HG03457 (cell line): ENCODE measurements around the gene KCNG2.
"Not testable (repeated sequence)": the region's sequence is repeated elsewhere in the genome, so short reads cannot be mapped to it uniquely, and the experiment has no call there.

Experiments used
- ATAC-seq: cut with Tn5 transposase; IDR thresholded peaks from one replicate; pipeline ENCODE4 v1.9.1; 2021; ENCODE audit warnings: moderate number of reproducible peaks; ENCODE audit not compliant: unreplicated experiment

The KCNG2 gene, protein sequence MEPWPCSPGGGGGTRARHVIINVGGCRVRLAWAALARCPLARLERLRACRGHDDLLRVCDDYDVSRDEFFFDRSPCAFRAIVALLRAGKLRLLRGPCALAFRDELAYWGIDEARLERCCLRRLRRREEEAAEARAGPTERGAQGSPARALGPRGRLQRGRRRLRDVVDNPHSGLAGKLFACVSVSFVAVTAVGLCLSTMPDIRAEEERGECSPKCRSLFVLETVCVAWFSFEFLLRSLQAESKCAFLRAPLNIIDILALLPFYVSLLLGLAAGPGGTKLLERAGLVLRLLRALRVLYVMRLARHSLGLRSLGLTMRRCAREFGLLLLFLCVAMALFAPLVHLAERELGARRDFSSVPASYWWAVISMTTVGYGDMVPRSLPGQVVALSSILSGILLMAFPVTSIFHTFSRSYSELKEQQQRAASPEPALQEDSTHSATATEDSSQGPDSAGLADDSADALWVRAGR

DNA sequence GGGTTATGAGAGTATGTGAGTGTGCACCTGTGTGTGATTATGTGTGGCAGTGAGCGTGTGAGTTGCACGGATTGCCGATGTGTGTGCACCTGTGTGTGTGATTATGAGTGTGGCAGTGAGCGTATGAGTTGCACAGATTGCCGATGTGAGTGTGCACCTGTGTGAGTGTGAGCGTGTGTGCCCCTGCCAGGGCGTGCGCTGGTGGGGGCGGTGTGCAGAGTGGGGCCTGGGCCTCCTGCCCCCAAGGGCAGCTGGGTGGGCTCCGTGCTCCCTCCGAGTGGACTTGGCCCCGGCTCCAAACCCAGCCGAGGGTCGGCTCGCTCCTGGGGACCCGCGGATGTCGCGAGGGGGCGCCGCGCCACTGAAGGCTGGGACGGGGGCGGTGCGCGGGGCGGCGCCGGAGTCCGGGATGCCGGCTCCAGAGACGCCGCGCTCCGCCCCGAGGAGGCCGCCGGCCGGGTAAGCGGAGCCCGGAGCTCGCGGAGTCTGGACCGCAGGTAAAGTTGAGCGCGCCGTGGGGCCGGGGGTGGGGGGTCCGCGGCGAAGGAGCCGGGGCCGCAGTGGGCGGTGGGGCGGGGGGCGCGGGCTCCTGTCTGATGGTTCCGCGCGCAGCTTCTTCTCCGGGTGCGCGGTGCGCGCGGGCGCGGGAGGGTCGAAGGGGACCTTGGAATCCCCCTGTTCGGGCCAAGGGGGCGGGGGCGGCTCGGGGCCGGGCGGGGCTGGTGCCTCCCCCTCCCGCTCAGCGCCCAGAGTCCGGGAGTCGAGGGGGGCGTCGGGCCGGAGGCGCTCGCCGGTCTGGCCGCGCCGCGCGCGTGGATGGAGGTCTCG lies at the start of gene KCNG2:
Gene KCNG2, plus strand, starts transcription at position 421 of the 828 bp plus-strand sequence. CDS start 65,730 bp downstream, outside the sequence.
- no peak for ATAC-seq

DNA sequence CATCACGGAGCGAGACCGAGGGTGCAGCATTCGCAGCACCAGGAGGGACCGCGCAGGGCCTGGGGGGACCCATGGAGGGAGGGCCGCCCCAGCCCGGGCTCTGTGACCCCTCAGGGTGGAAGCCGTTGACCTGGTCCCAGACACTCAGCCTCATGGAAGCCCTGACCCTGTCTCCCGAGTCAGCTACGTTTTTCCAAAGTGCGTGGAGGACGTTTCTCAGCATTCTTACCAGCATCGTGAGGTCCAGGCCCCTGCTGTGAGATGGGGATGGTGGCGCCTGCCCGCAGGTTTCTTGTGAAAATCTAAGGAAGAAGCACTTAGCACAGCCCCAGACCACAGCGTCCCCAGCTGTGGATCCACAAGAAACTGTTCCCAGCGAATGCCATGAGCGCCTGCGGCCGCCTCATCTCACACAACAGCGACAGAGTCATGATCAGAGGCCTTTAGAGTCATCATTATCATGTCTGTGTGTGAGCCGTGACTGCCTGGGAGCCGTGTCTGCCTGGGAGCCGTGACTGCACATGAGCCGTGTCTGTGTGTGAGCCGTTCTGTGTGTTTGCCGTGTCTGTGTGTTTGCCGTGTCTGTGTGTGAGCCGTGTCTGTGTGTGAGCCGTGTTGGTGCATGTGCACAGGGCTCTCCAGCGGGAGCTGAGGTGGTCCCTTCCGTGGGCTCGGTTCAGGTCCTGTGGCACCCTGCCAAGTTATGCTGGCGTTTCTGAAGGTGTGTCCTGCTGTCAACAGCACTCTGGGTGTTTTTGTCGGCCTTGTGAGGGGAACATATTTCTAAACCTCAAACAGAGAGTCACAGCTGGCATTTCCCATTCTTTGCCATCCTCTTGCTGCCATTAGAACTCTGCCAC lies 49.2 kb upstream of the KCNG2 start:
- no peak for ATAC-seq

DNA sequence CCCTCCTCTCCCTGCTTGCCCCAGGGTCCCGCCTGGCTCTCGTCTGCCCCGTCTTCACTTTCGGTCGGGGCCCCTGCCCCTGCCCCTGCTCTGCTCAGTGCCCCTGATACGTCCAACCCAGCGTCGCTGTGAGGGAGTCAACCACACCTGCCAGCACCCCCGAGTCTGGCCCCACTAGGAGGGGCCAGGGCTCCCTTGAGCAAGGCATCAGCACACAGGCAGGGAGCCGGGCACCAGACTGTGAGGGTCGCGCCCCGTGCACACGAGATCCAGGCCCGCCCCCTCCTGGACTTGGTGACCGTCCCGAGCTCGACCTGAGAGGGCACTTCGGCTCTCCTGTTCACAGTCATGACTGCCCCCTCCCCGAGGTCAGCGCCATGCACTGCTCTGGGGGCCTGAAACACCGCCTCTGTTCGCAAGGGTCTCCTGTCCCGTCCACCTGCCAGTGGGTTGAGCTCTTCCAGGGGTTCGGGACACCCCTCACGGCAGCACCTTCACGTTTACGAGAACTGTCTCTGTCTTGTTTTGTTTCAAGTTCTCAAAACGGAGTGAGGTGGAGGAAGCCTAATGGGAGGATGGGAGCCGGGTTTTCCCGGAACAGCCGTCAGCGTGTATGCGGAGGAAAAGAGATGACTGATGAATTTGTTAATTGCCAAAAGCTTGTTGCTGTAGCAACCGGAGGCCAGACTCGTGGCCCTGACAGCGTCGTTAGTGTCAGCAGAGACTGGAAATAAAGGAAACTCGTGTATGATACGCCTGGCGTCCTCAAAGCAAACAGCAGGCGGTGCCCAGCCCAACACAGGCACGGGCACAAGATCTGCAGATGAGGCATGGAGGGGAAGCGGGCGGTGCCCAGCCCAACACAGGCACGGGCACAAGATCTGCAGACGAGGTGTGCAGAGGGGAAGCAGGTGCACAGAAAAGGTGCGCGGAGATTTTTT lies 48.2 kb upstream of the KCNG2 start:
- ATAC-seq, result no peak

DNA sequence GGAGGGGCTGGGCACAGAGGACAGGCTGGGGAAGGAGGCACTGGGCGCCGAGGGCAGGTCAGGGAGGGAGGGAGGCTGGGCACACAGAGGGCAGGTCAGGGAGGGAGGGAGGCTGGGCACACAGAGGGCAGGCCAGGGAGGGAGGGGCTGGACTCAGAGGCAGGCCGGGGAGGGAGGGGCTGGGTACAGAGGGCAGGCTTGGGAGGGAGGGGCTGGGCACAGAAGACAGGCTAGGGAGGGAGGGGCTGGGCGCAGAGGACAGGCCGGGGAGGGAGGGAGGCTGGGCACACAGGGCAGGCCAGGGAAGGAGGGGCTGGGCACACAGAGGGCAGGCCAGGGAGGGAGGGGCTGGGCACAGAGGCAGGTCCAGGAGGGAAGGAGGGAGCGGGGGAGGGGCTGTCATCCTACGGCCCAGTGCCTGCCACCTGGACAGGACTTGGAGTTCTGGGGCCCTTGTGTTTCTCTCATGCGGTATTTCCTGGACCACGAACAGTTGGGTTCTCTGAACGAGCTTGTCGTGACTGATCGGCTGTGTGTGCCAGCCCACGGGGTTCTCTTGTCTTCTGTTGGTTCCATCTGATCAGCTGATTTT lies 46.7 kb upstream of the KCNG2 start:
- no peak for ATAC-seq

DNA sequence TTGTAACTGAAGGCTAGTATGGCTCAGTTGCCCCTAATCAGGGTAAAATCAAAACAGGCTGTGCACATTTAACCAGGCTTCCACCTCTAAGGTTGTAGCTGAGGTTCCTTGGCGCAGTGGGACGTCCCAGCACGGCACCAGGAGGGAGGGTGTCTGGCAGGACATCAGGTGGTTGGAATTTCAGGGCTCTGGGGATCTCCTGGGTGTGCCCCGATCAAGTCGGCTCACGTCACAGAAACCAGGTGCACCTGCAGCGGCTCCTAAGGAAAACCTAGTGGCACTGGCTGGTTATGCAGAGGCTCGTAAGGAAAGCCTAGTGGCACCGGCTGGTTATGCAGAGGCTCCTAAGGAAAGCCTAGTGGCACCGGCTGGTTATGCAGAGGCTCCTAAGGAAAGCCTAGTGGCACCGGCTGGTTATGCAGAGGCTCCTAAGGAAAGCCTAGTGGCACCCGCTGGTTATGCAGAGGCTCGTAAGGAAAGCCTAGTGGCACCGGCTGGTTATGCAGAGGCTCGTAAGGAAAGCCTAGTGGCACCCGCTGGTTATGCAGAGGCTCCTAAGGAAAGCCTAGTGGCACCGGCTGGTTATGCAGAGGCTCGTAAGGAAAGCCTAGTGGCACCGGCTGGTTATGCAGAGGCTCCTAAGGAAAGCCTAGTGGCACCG lies 45.7 kb upstream of the KCNG2 start:
- not testable (repeated sequence) for ATAC-seq

DNA sequence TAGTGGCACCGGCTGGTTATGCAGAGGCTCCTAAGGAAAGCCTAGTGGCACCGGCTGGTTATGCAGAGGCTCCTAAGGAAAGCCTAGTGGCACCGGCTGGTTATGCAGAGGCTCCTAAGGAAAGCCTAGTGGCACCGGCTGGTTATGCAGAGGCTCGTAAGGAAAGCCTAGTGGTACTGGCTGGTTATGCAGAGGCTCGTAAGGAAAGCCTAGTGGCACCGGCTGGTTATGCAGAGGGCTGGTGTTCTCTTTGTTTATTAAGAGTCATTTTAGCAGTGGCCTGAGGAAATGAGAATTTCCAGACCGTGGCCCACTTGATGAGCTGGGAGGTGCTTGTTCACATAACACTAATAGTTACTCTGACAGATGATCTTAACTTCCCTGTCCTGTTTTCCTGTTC lies 44.8 kb upstream of the KCNG2 start:
- not testable (repeated sequence) for ATAC-seq

DNA sequence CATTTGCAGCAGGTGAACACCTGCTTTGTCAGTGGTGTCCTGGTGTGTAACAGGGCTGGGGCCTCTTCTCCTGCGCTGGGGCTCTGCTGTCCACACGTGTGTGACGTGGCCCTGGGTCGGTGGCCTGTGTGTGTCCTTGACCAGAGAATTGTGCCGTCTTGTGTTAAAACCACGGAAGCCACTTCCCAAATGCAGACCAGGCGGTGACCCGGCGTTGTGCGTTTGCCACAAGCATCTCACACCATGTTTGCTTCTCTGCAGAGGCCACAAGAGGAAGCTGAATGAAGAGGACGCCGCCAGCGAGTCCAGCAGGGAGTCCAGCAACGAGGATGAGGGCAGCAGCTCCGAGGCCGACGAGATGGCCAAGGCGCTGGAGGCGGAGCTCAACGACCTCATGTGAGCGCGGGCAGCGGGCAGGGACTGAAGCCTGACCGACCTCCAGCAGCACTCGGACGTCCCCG lies 44.3 kb upstream of the KCNG2 start:
- no peak for ATAC-seq

DNA sequence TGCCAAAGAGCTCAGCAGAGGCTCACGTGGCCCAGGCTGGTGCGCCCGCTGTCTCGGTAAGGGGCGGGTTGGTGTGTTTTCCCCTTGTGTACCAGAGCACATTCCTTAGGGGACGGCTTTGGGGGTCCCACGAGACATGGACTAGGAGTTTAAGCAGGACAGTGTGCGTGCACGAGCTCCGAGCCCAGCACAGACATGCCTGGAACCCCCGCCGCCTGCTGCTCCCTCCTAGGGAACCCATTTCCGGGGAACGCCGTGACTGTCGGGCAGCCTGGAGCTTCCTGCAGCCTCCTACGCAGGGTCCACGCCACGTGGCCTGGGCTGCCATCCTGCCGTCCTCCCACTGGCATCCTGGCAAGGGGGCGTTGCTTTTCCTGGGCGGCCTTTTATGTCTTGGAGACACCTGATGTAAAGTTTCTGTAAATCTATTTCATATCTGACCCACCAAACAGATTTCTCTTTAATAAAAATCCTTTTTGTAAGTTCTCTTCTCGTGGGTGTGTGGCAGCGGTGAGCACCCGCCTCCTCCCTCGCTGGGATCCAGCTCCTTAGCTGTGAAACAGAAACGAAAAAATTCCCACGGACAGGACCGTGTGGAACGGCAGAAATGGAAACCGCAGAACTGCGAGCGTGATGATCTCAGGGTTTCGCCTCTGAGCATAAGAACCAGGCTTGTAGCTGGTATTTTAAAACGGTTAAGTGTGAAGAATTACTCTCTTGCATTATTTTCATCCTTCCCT lies 43.5 kb upstream of the KCNG2 start:
- no peak for ATAC-seq

DNA sequence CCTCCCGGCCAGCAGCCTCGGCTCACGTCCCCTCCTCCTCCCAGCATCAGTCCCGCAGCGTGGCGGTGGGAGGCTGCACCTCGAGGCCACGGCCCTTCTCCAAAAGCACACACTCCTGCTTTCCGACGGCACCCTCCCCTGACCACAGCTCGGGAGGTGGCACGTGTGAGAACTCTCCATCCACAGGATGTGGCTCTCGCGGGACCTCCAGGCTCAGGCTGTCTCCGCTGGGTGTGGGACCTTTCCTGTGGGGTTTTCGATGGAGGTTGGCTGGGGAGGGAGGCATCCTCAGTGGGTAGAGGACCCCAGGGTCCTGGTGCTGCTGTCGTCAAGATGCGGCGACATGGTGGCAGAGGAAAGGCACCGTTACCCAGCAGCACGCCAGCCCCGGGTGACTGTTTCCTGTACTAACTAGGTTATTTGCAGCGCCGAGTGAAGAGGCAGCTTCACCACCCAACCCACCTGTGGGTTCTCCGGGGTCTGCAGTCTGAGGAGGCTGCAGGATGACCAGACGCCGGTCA lies 42.8 kb upstream of the KCNG2 start:
- no peak for ATAC-seq

DNA sequence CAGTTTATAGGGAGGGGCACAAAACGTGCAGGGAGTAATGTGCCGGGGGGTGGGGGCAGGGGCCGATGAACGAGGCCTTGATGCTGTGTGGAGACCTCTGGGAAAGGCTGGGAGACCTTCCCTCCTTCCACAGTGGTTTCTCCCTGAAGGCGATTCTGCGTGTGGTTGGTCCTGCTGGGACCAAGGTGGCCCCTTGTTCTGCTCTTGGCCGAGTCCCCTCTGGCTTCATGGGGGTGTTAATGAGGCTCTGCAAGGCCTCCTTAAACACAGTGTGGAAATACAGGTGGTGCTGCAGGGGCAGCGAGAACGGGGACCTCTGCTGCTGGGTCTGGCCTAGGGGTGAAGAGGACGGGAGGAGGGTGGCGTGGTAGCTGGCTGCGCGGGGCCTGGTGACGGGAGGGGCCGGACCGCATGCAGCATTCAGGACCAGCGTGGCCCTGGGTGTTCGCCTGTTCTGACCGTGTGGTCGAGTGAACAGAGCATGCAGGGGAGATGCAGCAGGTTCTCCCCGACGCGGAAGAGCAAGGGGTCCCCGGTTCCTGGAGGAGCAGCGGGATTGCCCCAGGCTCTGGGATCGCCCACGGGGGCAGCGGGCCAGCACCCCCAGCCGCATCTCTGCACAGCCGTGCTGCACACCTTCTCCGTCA lies 42.1 kb upstream of the KCNG2 start:
- ATAC-seq, result no peak

DNA sequence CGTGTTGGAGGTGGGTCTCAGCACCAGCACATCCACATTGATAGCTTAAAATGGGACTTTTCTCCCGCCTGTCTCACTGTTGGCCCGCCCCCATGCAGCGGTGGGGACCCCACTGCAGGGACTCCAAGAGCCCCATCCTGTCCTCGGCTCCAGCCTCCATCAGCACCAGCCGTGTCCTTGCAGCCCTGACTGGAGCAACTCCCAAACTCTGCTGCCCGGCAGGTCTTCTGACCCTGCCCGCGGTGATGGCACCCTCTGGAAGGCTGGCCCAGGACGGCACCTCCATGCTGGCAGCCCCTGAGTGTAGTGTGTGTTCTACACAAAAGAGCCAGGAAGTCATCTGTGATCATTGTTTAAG lies 41.6 kb upstream of the KCNG2 start:
- no peak for ATAC-seq

DNA sequence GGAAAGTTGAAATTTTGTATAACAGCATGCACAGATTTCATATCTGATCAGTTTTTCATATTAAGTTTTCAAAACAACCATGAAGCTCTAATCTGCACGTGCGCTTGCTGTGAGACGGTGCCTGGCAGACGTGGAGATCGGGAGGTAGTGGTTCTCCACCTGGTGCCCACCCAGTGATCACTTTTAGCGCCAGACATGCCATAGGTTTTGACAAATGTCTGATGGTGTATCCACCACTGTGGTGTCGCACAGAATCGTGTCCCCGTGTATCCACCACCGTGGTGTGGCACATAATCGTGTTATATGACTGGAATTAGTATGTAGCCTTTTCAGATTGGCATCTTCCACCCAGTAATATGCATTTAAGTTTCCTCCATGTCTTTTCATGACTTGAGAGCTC lies 40.9 kb upstream of the KCNG2 start:
- ATAC-seq, result no peak

DNA sequence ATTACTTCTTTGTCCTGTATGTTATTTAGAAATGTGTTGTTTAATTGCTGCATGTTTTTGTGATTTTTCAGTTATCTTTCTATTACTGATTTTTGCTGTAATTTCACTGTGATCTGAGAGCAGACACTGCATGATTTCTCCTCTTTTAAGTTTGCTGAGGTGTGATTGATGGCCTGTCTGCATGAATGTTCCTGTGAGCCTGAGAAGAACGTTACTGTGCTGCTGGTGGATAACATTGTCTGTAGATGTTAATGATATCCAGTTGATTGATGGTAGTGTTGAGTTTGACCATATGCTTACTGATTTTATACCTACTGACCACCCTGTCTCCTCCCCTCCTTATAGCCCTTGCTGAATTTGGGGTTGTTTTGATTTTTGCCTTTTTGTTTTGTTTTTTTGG lies 37.4 kb upstream of the KCNG2 start:
- ATAC-seq, result no peak

DNA sequence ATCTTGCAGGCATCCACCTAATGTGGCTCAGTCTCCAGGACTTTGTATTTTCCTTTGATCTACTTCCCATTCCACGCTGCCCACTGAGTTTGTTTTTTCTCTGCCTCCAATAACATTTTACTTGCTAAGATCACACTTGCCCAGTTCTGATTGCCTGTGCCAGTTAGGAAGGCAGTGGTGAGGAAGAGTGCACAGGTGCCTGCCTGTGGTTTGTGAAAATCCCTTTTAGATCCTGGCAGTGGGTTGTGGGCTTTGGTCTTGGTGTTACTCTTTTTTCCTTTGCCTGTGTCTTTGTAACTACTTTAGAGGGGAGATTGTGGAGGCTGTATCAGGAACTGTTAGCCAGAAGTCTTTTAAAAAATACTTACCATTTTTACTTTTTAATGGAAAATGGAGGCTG lies 36.9 kb upstream of the KCNG2 start:
- no peak for ATAC-seq

DNA sequence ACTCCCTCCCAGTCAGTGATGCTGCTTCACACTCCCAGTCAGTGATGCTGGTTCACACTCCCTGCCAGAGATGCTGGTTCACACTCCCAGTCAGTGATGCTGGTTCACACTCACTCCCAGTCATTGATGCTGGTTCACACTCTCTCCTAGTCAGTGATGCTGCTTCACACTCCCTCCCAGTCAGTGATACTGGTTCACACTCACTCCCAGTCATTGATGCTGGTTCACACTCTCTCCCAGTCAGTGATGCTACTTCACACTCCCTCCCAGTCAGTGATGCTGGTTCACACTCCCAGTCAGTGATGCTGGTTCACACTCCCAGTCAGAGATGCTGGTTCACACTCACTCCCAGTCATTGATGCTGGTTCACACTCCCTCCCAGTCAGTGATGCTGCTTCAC lies 34.3 kb upstream of the KCNG2 start:
- ATAC-seq, result no peak

DNA sequence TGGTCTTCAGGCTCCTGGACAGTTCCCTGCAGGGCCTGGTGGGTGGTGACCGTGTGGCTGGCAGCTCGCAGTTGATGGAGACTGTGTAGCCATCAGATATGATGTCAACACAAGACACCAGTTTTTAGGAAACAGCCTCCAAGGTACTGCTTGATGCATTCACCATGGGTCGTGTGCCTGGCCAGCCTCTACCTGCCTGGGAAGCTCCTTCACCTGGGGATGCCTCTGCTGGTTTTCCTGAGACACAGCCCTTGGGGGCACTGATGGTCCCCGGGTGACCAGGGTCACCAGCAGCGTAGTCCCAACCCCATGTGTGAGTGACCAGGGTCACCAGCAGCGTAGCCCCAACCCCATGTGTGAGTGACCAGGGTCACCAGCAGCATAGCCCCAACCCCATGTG lies 33.6 kb upstream of the KCNG2 start:
- ATAC-seq, result no peak

DNA sequence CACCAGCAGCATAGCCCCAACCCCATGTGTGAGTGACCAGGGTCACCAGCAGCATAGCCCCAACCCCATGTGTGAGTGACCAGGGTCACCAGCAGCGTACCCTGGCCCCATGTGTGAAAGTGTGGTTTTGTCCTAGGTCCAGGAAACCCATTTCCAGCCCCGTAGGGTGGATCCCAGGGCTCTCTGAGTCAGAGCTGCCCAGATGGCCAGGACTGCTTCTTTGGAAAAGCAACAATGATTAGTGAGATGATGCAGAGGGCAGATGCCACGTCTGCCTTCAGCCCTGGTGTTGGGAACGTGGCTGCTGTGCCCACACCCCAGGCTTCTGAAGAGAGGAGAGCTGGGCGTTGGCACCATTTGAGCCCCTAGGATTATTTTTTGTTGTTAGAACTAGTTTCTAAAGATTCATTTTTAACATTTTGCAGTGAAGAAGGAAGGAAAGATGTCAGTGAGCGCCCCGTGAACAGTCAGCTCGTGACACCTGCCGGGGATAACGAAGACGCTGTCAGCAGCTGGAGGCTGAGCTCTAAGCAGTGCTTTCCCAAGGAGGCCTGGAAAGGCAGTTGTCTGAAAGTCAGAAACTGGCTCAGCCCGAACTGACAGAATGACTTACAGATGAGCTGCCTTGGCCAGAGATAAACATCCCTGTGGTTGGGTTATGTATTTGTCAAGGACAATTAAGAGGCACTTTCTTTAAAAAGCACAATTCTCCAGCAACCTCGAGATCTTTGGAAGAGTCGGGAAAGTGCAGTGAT lies 32.1 kb upstream of the KCNG2 start:
- ATAC-seq, result no peak
